Liver (tissue), 9 donors: Measurements from ENCODE around the gene C22orf42. TPM values are rescaled to one million over a fixed set of nuclear protein-coding genes. Genes with fewer than 3 reads are reported as not detected.
"Not testable (repeated sequence)": the region's sequence is repeated elsewhere in the genome, so short reads cannot be mapped to it uniquely, and the experiment has no call there.

Experiments
- DNase-seq: peaks from one replicate; pipeline ENCODE4 v3.0.0-alpha.2; 2017; ENCODE audit warnings: low spot score
- H3K27ac ChIP-seq, 2 donors: one replicate each; pipeline ENCODE4 v1.7.0; 2013; ENCODE audit warnings: inconsistent platforms in 2 of 2, low read length in 2 of 2, control low read depth in 1 of 2, low read depth in 1 of 2, mild to moderate bottlenecking in 1 of 2
- H3K27me3 ChIP-seq, 4 donors: one replicate each; pipeline versions ENCODE4 v1.6.1 to v1.7.0; 2013; ENCODE audit warnings: low read length in 3 of 4, inconsistent platforms in 1 of 4, mild to moderate bottlenecking in 1 of 4, moderate library complexity in 1 of 4; ENCODE audit not compliant: control insufficient read depth in 4 of 4, insufficient read depth in 4 of 4
- H3K36me3 ChIP-seq, 4 donors: one replicate each; pipeline versions ENCODE4 v1.6.1 to v1.7.0; 2013; ENCODE audit warnings: low read length in 3 of 4, mild to moderate bottlenecking in 3 of 4, low read depth in 1 of 4, moderate library complexity in 1 of 4; ENCODE audit not compliant: control insufficient read depth in 4 of 4, insufficient read depth in 3 of 4
- H3K4me1 ChIP-seq, 4 donors: one replicate each; pipeline versions ENCODE4 v1.6.1 to v1.7.0; 2013; ENCODE audit warnings: low read length in 3 of 4, mild to moderate bottlenecking in 3 of 4, moderate library complexity in 1 of 4; ENCODE audit not compliant: control insufficient read depth in 4 of 4, insufficient read depth in 4 of 4
- H3K4me3 ChIP-seq, 3 donors: one replicate each; pipeline versions ENCODE4 v1.6.1 to v1.7.0; 2013; ENCODE audit warnings: low read length in 3 of 3, control low read depth in 1 of 3, low read depth in 1 of 3, mild to moderate bottlenecking in 1 of 3
- H3K9ac ChIP-seq, 2 donors: one replicate each; pipeline ENCODE4 v1.7.0; 2013; ENCODE audit warnings: low read length in 2 of 2, mild to moderate bottlenecking in 2 of 2, moderate library complexity in 2 of 2, control low read depth in 1 of 2, low read depth in 1 of 2
- H3K9me3 ChIP-seq, 4 donors: one replicate each; pipeline versions ENCODE4 v1.6.1 to v1.7.0; 2013; ENCODE audit warnings: low read length in 3 of 4; ENCODE audit not compliant: control insufficient read depth in 4 of 4
- EGR1 ChIP-seq, 2 donors: IDR thresholded peaks; 2 replicates each; pipeline ENCODE4 v1.6.1; 2016 to 2018; ENCODE audit warnings: antibody characterized with exemption in 2 of 2, low read depth in 2 of 2
- FOXA1 ChIP-seq: IDR thresholded peaks from 2 replicates; pipeline ENCODE4 v1.6.1; 2016; ENCODE audit warnings: antibody characterized with exemption
- MAX ChIP-seq: IDR thresholded peaks from 2 replicates; pipeline ENCODE4 v1.6.1; 2016; ENCODE audit warnings: antibody characterized with exemption
- REST ChIP-seq: IDR thresholded peaks from 2 replicates; pipeline ENCODE4 v1.6.1; 2016; ENCODE audit warnings: antibody characterized with exemption, mild to moderate bottlenecking
- TAF1 ChIP-seq: conservative IDR thresholded peaks from 2 replicates; pipeline ENCODE4 v1.6.1; 2016; ENCODE audit warnings: antibody characterized with exemption, mild to moderate bottlenecking
- YY1 ChIP-seq: IDR thresholded peaks from 2 replicates; pipeline ENCODE4 v1.6.1; 2016; ENCODE audit warnings: antibody characterized with exemption, mild to moderate bottlenecking
- WGBS: extraction: QIAGEN DNeasy Blood & Tissue Kit; methylation state at CpG from one replicate; pipeline ENCODE4 v1.1.7; 2013; 5-methylcytosine and 5-hydroxymethylcytosine counted together
- polyA plus RNA-seq, 2 donors: library from polyadenylated mRNA; stranded (reverse) in 1 of 2; unstranded in 1 of 2; fragments of 200-250 nt in 1 of 2; fragments of >200 nt in 1 of 2; fragmentation: Nextera tagmentation in 1 of 2; extraction: Ambion mirVana in 1 of 2; gene quantifications; one replicate each; pipeline versions ENCODE4 v1.2.1 to v1.2.3, GENCODE V29; 2013 to 2015
- total RNA-seq, 2 donors: library from RNA; depleted of rRNA; stranded (reverse); fragments of >200 nt; gene quantifications; one replicate each; pipeline ENCODE4 v1.2.3, GENCODE V29; 2014
- donor health status: healthy.
- donor health status: healthy.
- donor health status: healthy.
- donor health status: healthy.
- donor health status: healthy.

The C22orf42 gene
- total and polyA plus RNA-seq, 4 donors, result not detected

GRCh38 chr22:32195900-32196299 is 36.8 kb upstream of the C22orf42 start:
- not testable (repeated sequence) for H3K36me3 ChIP-seq, H3K4me1 ChIP-seq, H3K27me3 ChIP-seq, DNase-seq, H3K9me3 ChIP-seq, H3K27ac ChIP-seq, H3K9ac ChIP-seq, H3K4me3 ChIP-seq
- 79% methylated on average over 3 of the region's 3 CpGs for whole genome bisulfite sequencing

GRCh38 chr22:32193346-32193745 is 34.2 kb upstream of the C22orf42 start:
- not testable (repeated sequence) for H3K4me3 ChIP-seq, H3K36me3 ChIP-seq, H3K4me1 ChIP-seq, H3K9ac ChIP-seq, H3K27ac ChIP-seq, H3K9me3 ChIP-seq, DNase-seq, H3K27me3 ChIP-seq
- WGBS, result 86% methylated on average over 9 of the region's 9 CpGs

- WGBS, result 88% methylated on average over 15 of the region's 15 CpGs
Observed at GRCh38 chr22:32191021-32191420, 31.9 kb upstream of the C22orf42 start.

GRCh38 chr22:32185821-32186220 is 26.7 kb upstream of the C22orf42 start:
- Histone ChIP-seq H3K4me3 (no peak overlapping the region), H3K9ac (no peak overlapping the region), H3K9me3 (no peaks in the 10 kb centered on the region), H3K36me3 (no peaks in the 10 kb centered on the region), H3K27me3 (peaks cover 0 to 4% (median 0%) of the 10 kb centered on the region in 4 donors), H3K4me1 (no peaks in the 10 kb centered on the region), H3K27ac (no peak overlapping the region)
- 89% methylated on average over 3 of the region's 3 CpGs for WGBS
- no peak for DNase-seq
- TF ChIP-seq TAF1, result no peak
- no peak for TF ChIP-seq YY1
- TF ChIP-seq FOXA1, result no peak
- no peak for TF ChIP-seq REST
- TF ChIP-seq EGR1 (IDR thresholded peaks at IDR 0.05; ENCODE audit: low read depth in 2 of 2), result no peak
- no peak for TF ChIP-seq MAX

More at GRCh38 chr22:32191021-32191420, 31.9 kb upstream of the C22orf42 start:
- not testable (repeated sequence) for H3K4me1 ChIP-seq, H3K4me3 ChIP-seq, H3K27ac ChIP-seq, H3K9ac ChIP-seq, H3K9me3 ChIP-seq, DNase-seq, H3K27me3 ChIP-seq, H3K36me3 ChIP-seq
